Trophoblast cell (in vitro differentiated cells and primary cell): ENCODE data around the gene EDDM13.

ENCODE experiments used
- DNase-seq, 2 donors: peaks; one replicate each; pipeline ENCODE4 v3.0.0-alpha.2; 2016
- H2AFZ ChIP-seq: 2 replicates; pipeline ENCODE4 v1.6.1; 2013; ENCODE audit warnings: low read length, moderate library complexity, mild to moderate bottlenecking; ENCODE audit not compliant: insufficient read depth, poor library complexity
- H2AK5ac ChIP-seq: 2 replicates; pipeline ENCODE4 v1.6.1; 2013; ENCODE audit warnings: mild to moderate bottlenecking, low read length
- H2BK120ac ChIP-seq: 2 replicates; pipeline ENCODE4 v1.6.1; 2013; ENCODE audit warnings: low read length, mild to moderate bottlenecking, moderate library complexity; ENCODE audit not compliant: insufficient read depth, poor library complexity
- H2BK12ac ChIP-seq: 2 replicates; pipeline ENCODE4 v1.6.1; 2013; ENCODE audit warnings: mild to moderate bottlenecking, low read length, moderate library complexity
- H2BK5ac ChIP-seq: 2 replicates; pipeline ENCODE4 v1.6.1; 2013; ENCODE audit warnings: low read length, low read depth, moderate library complexity, mild to moderate bottlenecking; ENCODE audit not compliant: poor library complexity
- H3K14ac ChIP-seq: 2 replicates; pipeline ENCODE4 v1.6.1; 2013; ENCODE audit warnings: mild to moderate bottlenecking, low read length
- H3K18ac ChIP-seq: 2 replicates; pipeline ENCODE4 v1.6.1; 2013; ENCODE audit warnings: mild to moderate bottlenecking, low read length
- H3K23ac ChIP-seq: 2 replicates; pipeline ENCODE4 v1.6.1; 2013; ENCODE audit warnings: low read length
- H3K27ac ChIP-seq: 2 replicates; pipeline ENCODE4 v1.5.1; 2013; ENCODE audit warnings: low read depth, mild to moderate bottlenecking, inconsistent platforms, low read length, moderate library complexity
- H3K27me3 ChIP-seq: 2 replicates; pipeline ENCODE4 v1.6.1; 2013; ENCODE audit warnings: inconsistent platforms, mild to moderate bottlenecking, low read length, moderate library complexity; ENCODE audit not compliant: insufficient read depth
- H3K36me3 ChIP-seq, 2 experiments: 1 replicate in 1 of 2; 2 replicates in 1 of 2; pipeline ENCODE4 v1.6.1; 2013; ENCODE audit warnings: low read length in 2 of 2, mild to moderate bottlenecking in 2 of 2, moderate library complexity in 1 of 2; ENCODE audit not compliant: insufficient read depth in 2 of 2, control insufficient read depth in 1 of 2
- H3K4ac ChIP-seq: 2 replicates; pipeline ENCODE4 v1.6.1; 2013; ENCODE audit warnings: low read depth, mild to moderate bottlenecking, low read length, moderate library complexity
- H3K4me1 ChIP-seq, 2 experiments: 1 replicate in 1 of 2; 2 replicates in 1 of 2; pipeline ENCODE4 v1.6.1; 2013; ENCODE audit warnings: low read length in 2 of 2, mild to moderate bottlenecking in 2 of 2, moderate library complexity in 1 of 2; ENCODE audit not compliant: insufficient read depth in 2 of 2, control insufficient read depth in 1 of 2
- H3K4me2 ChIP-seq: 2 replicates; pipeline ENCODE4 v1.6.1; 2013; ENCODE audit warnings: inconsistent platforms, mild to moderate bottlenecking, low read length, moderate library complexity
- H3K4me3 ChIP-seq: 2 replicates; pipeline ENCODE4 v1.5.1; 2013; ENCODE audit warnings: mild to moderate bottlenecking, low read depth, low read length, inconsistent platforms
- H3K79me1 ChIP-seq: one replicate; pipeline ENCODE4 v1.6.1; 2013; ENCODE audit warnings: low read length
- H3K79me2 ChIP-seq: 2 replicates; pipeline ENCODE4 v1.6.1; 2013; ENCODE audit warnings: low read length, mild to moderate bottlenecking; ENCODE audit not compliant: control insufficient read depth, insufficient read depth, poor library complexity
- H3K9ac ChIP-seq: 2 replicates; pipeline ENCODE4 v1.6.1; 2013; ENCODE audit warnings: mild to moderate bottlenecking, low read length
- H3K9me3 ChIP-seq: 2 replicates; pipeline ENCODE4 v1.6.1; 2013; ENCODE audit warnings: low read depth, mild to moderate bottlenecking, control low read depth, inconsistent platforms, low read length; ENCODE audit not compliant: insufficient read depth
- H4K12ac ChIP-seq: 2 replicates; pipeline ENCODE4 v1.6.1; 2013; ENCODE audit warnings: low read depth, mild to moderate bottlenecking, low read length, moderate library complexity
- H4K8ac ChIP-seq: 2 replicates; pipeline ENCODE4 v1.6.1; 2013; ENCODE audit warnings: low read depth, mild to moderate bottlenecking, low read length, moderate library complexity
- H4K91ac ChIP-seq: one replicate; pipeline ENCODE4 v1.6.1; 2013; ENCODE audit warnings: low read depth, mild to moderate bottlenecking, low read length, moderate library complexity
- WGBS: extraction: QIAGEN DNeasy Blood & Tissue Kit; methylation state at CpG from one replicate; pipeline ENCODE4 v1.1.7; 2013; ENCODE audit warnings: missing lambda C conversion rate; ENCODE audit not compliant: insufficient read length, insufficient coverage; ENCODE audit errors: extremely low coverage; 5-methylcytosine and 5-hydroxymethylcytosine counted together

The EDDM13 gene

DNA sequence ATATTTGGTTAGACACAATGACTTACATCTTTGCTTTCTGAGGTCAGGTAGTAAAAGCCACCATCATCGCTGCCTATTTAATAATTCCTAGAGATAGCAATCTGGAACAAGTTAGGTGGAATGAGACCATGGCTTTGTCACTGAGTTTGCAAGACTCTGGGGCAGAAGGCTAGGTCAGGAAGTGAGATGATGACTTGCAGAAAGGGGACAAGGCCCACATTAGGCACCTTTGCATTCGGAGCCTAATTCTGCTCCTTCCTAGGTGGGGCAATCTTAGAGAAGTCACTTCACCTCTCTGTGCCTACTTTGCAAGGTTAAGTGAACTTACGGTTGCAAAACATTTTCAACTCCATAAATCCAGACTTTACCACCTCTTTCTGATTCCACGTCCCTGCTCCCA lies 10.3 kb downstream of the EDDM13 start:
- H3K4me1 ChIP-seq: no peaks in the 10 kb centered on the region

GRCh38 chr19:56284746-56285145 lies 12.2 kb downstream of the EDDM13 start:
- no peaks in the 10 kb centered on the region for H3K9me3 ChIP-seq
- no peaks in the 10 kb centered on the region for H3K4me1 ChIP-seq
- no peak overlapping the region for H2BK120ac ChIP-seq
- H3K9ac ChIP-seq: no peak overlapping the region
- no peaks in the 10 kb centered on the region for H3K79me2 ChIP-seq
- no peak for DNase-seq
- H3K36me3 ChIP-seq: peaks cover 2 to 4% of the 10 kb centered on the region in 2 experiments
- no peak overlapping the region for H3K4me2 ChIP-seq
- H4K8ac ChIP-seq: no peak overlapping the region
- no peak overlapping the region for H3K14ac ChIP-seq
- H3K23ac ChIP-seq: no peak overlapping the region
- no peak overlapping the region for H3K4ac ChIP-seq
- H4K12ac ChIP-seq: no peak overlapping the region
- no peak overlapping the region for H4K91ac ChIP-seq
- H3K79me1 ChIP-seq: no peaks in the 10 kb centered on the region
- no peak overlapping the region for H2BK5ac ChIP-seq
- H3K4me3 ChIP-seq: no peak overlapping the region
- no peak overlapping the region for H2AFZ ChIP-seq
- no peak overlapping the region for H2AK5ac ChIP-seq
- no peak overlapping the region for H2BK12ac ChIP-seq
- H3K18ac ChIP-seq: no peak overlapping the region
- H3K27ac ChIP-seq: no peak overlapping the region
- WGBS: no CpG with 5 or more reads among the region's 3 CpGs
- no peaks in the 10 kb centered on the region for H3K27me3 ChIP-seq

More for the DNA sequence above, 10.3 kb downstream of the EDDM13 start:
- Histone ChIP-seq H3K23ac (no peak overlapping the region), H4K12ac (no peak overlapping the region), H3K27ac (no peak overlapping the region), H3K9ac (no peak overlapping the region), H2BK120ac (no peak overlapping the region), H3K27me3 (no peaks in the 10 kb centered on the region), H2BK12ac (no peak overlapping the region), H3K18ac (no peak overlapping the region), H3K79me1 (no peaks in the 10 kb centered on the region), H2BK5ac (no peak overlapping the region), H3K36me3 (peaks cover under 1 to 4% of the 10 kb centered on the region in 2 experiments), H4K8ac (no peak overlapping the region), H3K4me2 (no peak overlapping the region), H4K91ac (no peak overlapping the region), H2AFZ (no peak overlapping the region), H3K79me2 (no peaks in the 10 kb centered on the region), H3K4ac (no peak overlapping the region), H3K4me3 (no peak overlapping the region), H2AK5ac (no peak overlapping the region), H3K14ac (no peak overlapping the region), H3K9me3 (no peaks in the 10 kb centered on the region)
- WGBS: no CpG with 5 or more reads among the region's 4 CpGs
- no peak for DNase-seq

GRCh38 chr19:56290104-56290503 lies 17.6 kb downstream of the EDDM13 start:
- Histone ChIP-seq H3K27me3 (no peaks in the 10 kb centered on the region), H3K79me2 (no peaks in the 10 kb centered on the region), H4K91ac (no peak overlapping the region), H2AK5ac (no peak overlapping the region), H3K9me3 (peaks cover 2% of the 10 kb centered on the region), H4K8ac (no peak overlapping the region), H3K4me1 (no peaks in the 10 kb centered on the region), H3K4me2 (no peak overlapping the region), H3K27ac (no peak overlapping the region), H3K4me3 (no peak overlapping the region), H4K12ac (no peak overlapping the region), H3K14ac (no peak overlapping the region), H3K18ac (no peak overlapping the region), H2BK120ac (no peak overlapping the region), H3K4ac (no peak overlapping the region), H2AFZ (no peak overlapping the region), H3K9ac (no peak overlapping the region), H2BK5ac (no peak overlapping the region), H3K36me3 (peaks cover 2 to 5% of the 10 kb centered on the region in 2 experiments), H2BK12ac (no peak overlapping the region), H3K79me1 (no peaks in the 10 kb centered on the region), H3K23ac (no peak overlapping the region)
- DNase-seq: no peak

DNA sequence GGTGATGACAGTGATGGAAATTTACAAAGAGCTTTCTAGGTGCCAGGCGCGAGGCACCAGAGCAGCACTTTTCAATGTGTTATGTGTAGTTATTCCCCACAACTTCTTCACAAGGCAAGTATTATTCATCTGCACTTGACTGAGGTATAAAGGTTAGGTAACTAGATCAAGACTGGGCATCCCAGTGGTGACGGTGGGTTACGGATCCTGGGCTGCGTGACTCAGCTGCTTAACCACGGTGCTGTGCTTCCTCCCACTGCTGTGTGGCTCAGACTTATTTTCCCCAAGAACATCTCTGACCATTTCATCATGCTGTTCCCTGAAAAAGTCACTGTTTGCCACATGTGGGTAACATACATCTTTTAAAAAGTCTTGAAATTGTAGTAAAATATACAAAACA lies 19.3 kb downstream of the EDDM13 start:
- Histone ChIP-seq H3K23ac (no peak overlapping the region), H2BK5ac (no peak overlapping the region), H4K91ac (no peak overlapping the region), H3K4me3 (no peak overlapping the region), H2BK120ac (no peak overlapping the region), H3K18ac (no peak overlapping the region), H4K8ac (no peak overlapping the region), H3K79me2 (no peaks in the 10 kb centered on the region), H3K9ac (no peak overlapping the region), H3K79me1 (no peaks in the 10 kb centered on the region), H3K9me3 (peaks cover 2% of the 10 kb centered on the region), H3K27me3 (no peaks in the 10 kb centered on the region), H3K4ac (no peak overlapping the region), H2BK12ac (no peak overlapping the region), H3K14ac (no peak overlapping the region), H3K4me2 (no peak overlapping the region), H2AK5ac (no peak overlapping the region), H4K12ac (no peak overlapping the region), H3K36me3 (peaks cover 2 to 10% of the 10 kb centered on the region in 2 experiments), H3K4me1 (no peaks in the 10 kb centered on the region), H2AFZ (no peak overlapping the region), H3K27ac (no peak overlapping the region)
- DNase-seq: no peak
- WGBS: no CpG with 5 or more reads among the region's 6 CpGs
